ENCODE data around the gene RBM34.
A peak's percentile ranks its signal among the peaks of the same experiment; 100 is the strongest.
"Not testable (repeated sequence)": the region's sequence is repeated elsewhere in the genome, so short reads cannot be mapped to it uniquely, and the experiment has no call there.

RBM34 gene

GRCh38 chr1:235098991-235099390 lies 62.1 kb downstream of the RBM34 start:
- no peak for DNase-seq (ENCODE audit: extremely low read depth, low read depth)
- no peak for TF ChIP-seq CTCF (IDR thresholded peaks at IDR 0.05; ENCODE audit: low read depth, low read length)

- DNase-seq (ENCODE audit: extremely low read depth, low read depth): no peak
These were observed 62.5 kb downstream of the RBM34 start for GRCh38 chr1:235098547-235098946.

GRCh38 chr1:235097501-235097900 lies 63.5 kb downstream of the RBM34 start:
- not testable (repeated sequence) for DNase-seq (ENCODE audit: extremely low read depth, low read depth)

More at GRCh38 chr1:235098547-235098946, 62.5 kb downstream of the RBM34 start:
- TF ChIP-seq CTCF (IDR thresholded peaks at IDR 0.05; ENCODE audit: low read depth, low read length): no peak

- TF ChIP-seq CTCF (IDR thresholded peaks at IDR 0.05; ENCODE audit: low read depth, low read length): no peak
- no peak for DNase-seq (ENCODE audit: extremely low read depth, low read depth)
These were observed 65.0 kb downstream of the RBM34 start for GRCh38 chr1:235095938-235096562.

- TF ChIP-seq CTCF (IDR thresholded peaks at IDR 0.05; ENCODE audit: low read depth, low read length): peak; percentile 91
- peak; percentile 20 for DNase-seq (ENCODE audit: extremely low read depth, low read depth)
These were observed 67.1 kb downstream of the RBM34 start for GRCh38 chr1:235093696-235094592.

- DNase-seq (ENCODE audit: extremely low read depth, low read depth): no peak
- TF ChIP-seq CTCF (IDR thresholded peaks at IDR 0.05; ENCODE audit: low read depth, low read length): peak; percentile 45
These were observed 67.9 kb downstream of the RBM34 start for GRCh38 chr1:235093013-235093695.

GRCh38 chr1:235092415-235092814 lies 68.6 kb downstream of the RBM34 start:
- not testable (repeated sequence) for DNase-seq (ENCODE audit: extremely low read depth, low read depth)

GRCh38 chr1:235092045-235092406 lies 69.0 kb downstream of the RBM34 start:
- not testable (repeated sequence) for DNase-seq (ENCODE audit: extremely low read depth, low read depth)

- not testable (repeated sequence) for DNase-seq (ENCODE audit: extremely low read depth, low read depth)
These were observed 69.6 kb downstream of the RBM34 start for GRCh38 chr1:235091319-235092044.

Data from AG09319 (cell line).